ENCODE data around the gene FAM50B. TPM values are rescaled to one million over a fixed set of nuclear protein-coding genes. Genes with fewer than 3 reads are reported as not detected.

The FAM50B gene
- total RNA-seq, 6 experiments from 2014 or later, result 3.6 to 11.1 (median 8.5) TPM

- intact Hi-C loops (cut with DNase I), result no loop called here
- no peak for ATAC-seq
- no peak for DNase-seq
- Histone ChIP-seq H3K9me3 (no peaks in the 10 kb centered on the region), H3K36me3 (no peaks in the 10 kb centered on the region), H3K4me3 (no peak overlapping the region), H3K27me3 (no peaks in the 10 kb centered on the region), H3K27ac (peak overlapping the region in 1 of 3 donors; percentile 62), H3K4me1 (peaks cover 0 to 46% (median 15%) of the 10 kb centered on the region in 4 donors)
- WGBS (ENCODE audit: insufficient coverage, low coverage, low lambda C conversion rate, missing lambda C conversion rate), result 40% methylated on average over 6 of the region's 15 CpGs
- TF ChIP-seq CTCF (IDR thresholded peaks at IDR 0.05), result no peak
- no peak for TF ChIP-seq POLR2A (IDR thresholded peaks at IDR 0.05)
Measured at GRCh38 chr6:3888153-3888957, 39.2 kb downstream of the FAM50B start.

GRCh38 chr6:3890047-3890446, 40.9 kb downstream of the FAM50B start:
- WGBS (ENCODE audit: insufficient coverage, low coverage, low lambda C conversion rate, missing lambda C conversion rate), result 91% methylated on average over 9 of the region's 9 CpGs
- DNase-seq (peak in 1 of 3 donors; percentile 14), ATAC-seq (no peak)

GRCh38 chr6:3891883-3892282, 42.7 kb downstream of the FAM50B start:
- H3K9me3 ChIP-seq, result no peaks in the 10 kb centered on the region
- 29% methylated on average over 3 of the region's 3 CpGs for WGBS (ENCODE audit: insufficient coverage, low coverage, low lambda C conversion rate, missing lambda C conversion rate)
- DNase-seq (peak in 1 of 3 donors; percentile 31), ATAC-seq (no peak)
- TF ChIP-seq CTCF (IDR thresholded peaks at IDR 0.05), result no peak
- TF ChIP-seq POLR2A (IDR thresholded peaks at IDR 0.05), result no peak
- H3K4me1 ChIP-seq, result peaks cover 0 to 23% (median 2%) of the 10 kb centered on the region in 4 donors
- H3K27ac ChIP-seq, result no peak overlapping the region
- no peaks in the 10 kb centered on the region for H3K27me3 ChIP-seq
- no peaks in the 10 kb centered on the region for H3K36me3 ChIP-seq
- no peak overlapping the region for H3K4me3 ChIP-seq
- intact Hi-C loops (cut with DNase I), result no loop called here

More at GRCh38 chr6:3890047-3890446, 40.9 kb downstream of the FAM50B start:
- H3K36me3 ChIP-seq, result no peaks in the 10 kb centered on the region
- no peak overlapping the region for H3K27ac ChIP-seq
- intact Hi-C loops (cut with DNase I), result no loop called here
- no peaks in the 10 kb centered on the region for H3K9me3 ChIP-seq
- no peak for TF ChIP-seq POLR2A (IDR thresholded peaks at IDR 0.05)
- no peak for TF ChIP-seq CTCF (IDR thresholded peaks at IDR 0.05)
- peaks cover 0 to 31% (median 8%) of the 10 kb centered on the region in 4 donors for H3K4me1 ChIP-seq
- H3K27me3 ChIP-seq, result no peaks in the 10 kb centered on the region
- no peak overlapping the region for H3K4me3 ChIP-seq

GRCh38 chr6:3892603-3893002, 43.4 kb downstream of the FAM50B start:
- no peaks in the 10 kb centered on the region for H3K27me3 ChIP-seq
- ATAC-seq (no peak), DNase-seq (no peak)
- no peaks in the 10 kb centered on the region for H3K36me3 ChIP-seq
- no peak for TF ChIP-seq POLR2A (IDR thresholded peaks at IDR 0.05)
- no peak for TF ChIP-seq CTCF (IDR thresholded peaks at IDR 0.05)
- intact Hi-C loops (cut with DNase I), result no loop called here
- no peaks in the 10 kb centered on the region for H3K9me3 ChIP-seq
- 81% methylated on average over 5 of the region's 6 CpGs for WGBS (ENCODE audit: insufficient coverage, low coverage, low lambda C conversion rate, missing lambda C conversion rate)
- no peak overlapping the region for H3K27ac ChIP-seq
- H3K4me3 ChIP-seq, result no peak overlapping the region
- peaks cover 0 to 18% (median 0%) of the 10 kb centered on the region in 4 donors for H3K4me1 ChIP-seq

Data from right lobe of liver (tissue), 6 donors.